ENCODE results near the gene TLK1.

GRCh38 chr2:171136024-171136423 is 24.7 kb downstream of the TLK1 start:
- no peak for TF ChIP-seq CTCF (IDR thresholded peaks at IDR 0.05; ENCODE audit: poor library complexity, severe bottlenecking)
- TF ChIP-seq POLR2AphosphoS5 (IDR thresholded peaks at IDR 0.05): no peak

Data from neural cell (in vitro differentiated cells).